SK-N-SH (cell line): ENCODE data around the gene PTX3. TPM values are rescaled to one million over a fixed set of nuclear protein-coding genes. Genes with fewer than 3 reads are reported as not detected.

ENCODE experiments used
- CTCF ChIA-PET: fragments of 300-600, 350-600 bp; formaldehyde crosslinking; extraction: SDS; loops from one replicate; lab custom pipeline; 2021; lab: Yijun Ruan, JAX
- POLR2A ChIA-PET: fragments of 350-600 bp; sonication (Branson Sonifier 250); formaldehyde crosslinking; extraction: SDS; loops from one replicate; lab custom pipeline; 2020; ENCODE audit warnings: antibody characterized with exemption, inconsistent platforms; lab: Yijun Ruan, JAX
- DNase-seq: peaks from one replicate; pipeline ENCODE4 v3.0.0; 2012
- H2AFZ ChIP-seq: fragments of 200-600 bp; sonication (generic); 2 replicates; pipeline ENCODE4 v1.8.1; 2016; ENCODE audit warnings: antibody characterized with exemption, mild to moderate bottlenecking, low read depth
- H3F3A ChIP-seq: fragments of 200-600 bp; sonication (generic); replicated peaks from 2 replicates; pipeline ENCODE3; 2016; ENCODE audit warnings: antibody characterized with exemption, mild to moderate bottlenecking; ENCODE audit not compliant: insufficient read depth
- H3K27ac ChIP-seq, 2 experiments: fragments of 200-500 bp in 1 of 2; fragments of 200-600 bp in 1 of 2; sonication (Bioruptor generic) in 1 of 2; sonication (generic), shearing (Covaris generic) in 1 of 2; 2 replicates each; pipeline versions ENCODE4 v1.5.1 to v1.6.1; 2014 to 2016; ENCODE audit warnings: low read depth in 2 of 2, inconsistent platforms in 1 of 2, low read length in 1 of 2, mild to moderate bottlenecking in 1 of 2, mixed read lengths in 1 of 2
- H3K27me3 ChIP-seq: fragments of 200-600 bp; sonication (generic), shearing (Covaris generic); 2 replicates; pipeline ENCODE4 v1.6.1; 2016; ENCODE audit warnings: mixed run types; ENCODE audit not compliant: insufficient read depth
- H3K36me3 ChIP-seq, 2 experiments: fragments of 200-500 bp in 1 of 2; fragments of 200-600 bp in 1 of 2; sonication (Bioruptor generic) in 1 of 2; sonication (generic) in 1 of 2; replicated peaks in 1 of 2; 2 replicates each; pipeline versions ENCODE3 to v1.5.1; 2014 to 2016; ENCODE audit warnings: low read length in 1 of 2, mild to moderate bottlenecking in 1 of 2; ENCODE audit not compliant: insufficient read depth in 2 of 2, control insufficient read depth in 1 of 2
- H3K4me1 ChIP-seq, 2 experiments: fragments of 200-500 bp in 1 of 2; fragments of 200-600 bp in 1 of 2; sonication (Bioruptor generic) in 1 of 2; sonication (generic), shearing (Covaris generic) in 1 of 2; 2 replicates each; pipeline versions ENCODE4 v1.5.1 to v1.6.1; 2014 to 2016; ENCODE audit warnings: low read depth in 1 of 2, low read length in 1 of 2, mixed run types in 1 of 2; ENCODE audit not compliant: insufficient read depth in 2 of 2, control insufficient read depth in 1 of 2
- H3K4me2 ChIP-seq: fragments of 200-600 bp; sonication (generic), shearing (Covaris generic); 2 replicates; pipeline ENCODE4 v1.6.1; 2017; ENCODE audit warnings: mixed run types
- H3K4me3 ChIP-seq, 2 experiments: fragments of 200-500 bp in 1 of 2; fragments of 200-600 bp in 1 of 2; sonication (Bioruptor generic) in 1 of 2; sonication (generic), shearing (Covaris generic) in 1 of 2; 2 replicates each; pipeline versions ENCODE4 v1.5.1 to v1.8.1; 2014 to 2016; ENCODE audit warnings: low read depth in 2 of 2, inconsistent platforms in 1 of 2, low read length in 1 of 2, mild to moderate bottlenecking in 1 of 2, mixed read lengths in 1 of 2, moderate library complexity in 1 of 2
- H3K79me2 ChIP-seq: fragments of 200-600 bp; sonication (generic); 2 replicates; pipeline ENCODE4 v1.8.1; 2017; ENCODE audit warnings: mild to moderate bottlenecking; ENCODE audit not compliant: insufficient read depth
- H3K9ac ChIP-seq: fragments of 200-600 bp; sonication (generic); 2 replicates; pipeline ENCODE4 v1.6.1; 2017; ENCODE audit warnings: mixed run types
- H3K9me2 ChIP-seq: fragments of 200-600 bp; sonication (generic); 2 replicates; pipeline ENCODE4 v1.6.1; 2017; ENCODE audit warnings: mixed run types
- H3K9me3 ChIP-seq: fragments of 200-600 bp; sonication (generic); 2 replicates; pipeline ENCODE4 v1.6.1; 2017; ENCODE audit warnings: mixed run types, mild to moderate bottlenecking, moderate library complexity
- H4K20me1 ChIP-seq: fragments of 200-600 bp; sonication (generic); 2 replicates; pipeline ENCODE4 v1.6.1; 2017; ENCODE audit warnings: mild to moderate bottlenecking, mixed run types; ENCODE audit not compliant: insufficient read depth
- CHD2 ChIP-seq: fragments of 150-350 bp; IDR thresholded peaks from 2 replicates; pipeline ENCODE4 v1.6.1; 2018; ENCODE audit warnings: low read length; ENCODE audit not compliant: partially characterized antibody
- EP300 ChIP-seq, 2 experiments: IDR thresholded peaks; 2 replicates each; pipeline versions ENCODE4 v1.4.0 to v1.6.1; 2012; ENCODE audit warnings: borderline replicate concordance in 1 of 2, low read depth in 1 of 2, low read length in 1 of 2
- FOXJ3 ChIP-seq: sonication (generic); formaldehyde crosslinking; IDR thresholded peaks from 2 replicates; pipeline ENCODE4 v1.5.1; 2020; ENCODE audit warnings: mild to moderate bottlenecking, missing genetic modification reagents
- FOXM1 ChIP-seq: IDR thresholded peaks from 2 replicates; pipeline ENCODE4 v1.4.0; 2012; ENCODE audit warnings: low read depth, mild to moderate bottlenecking
- MEF2A ChIP-seq: IDR thresholded peaks from 2 replicates; pipeline ENCODE4 v1.4.0; 2012; ENCODE audit warnings: low read depth, borderline replicate concordance
- NFIC ChIP-seq: IDR thresholded peaks from 2 replicates; pipeline ENCODE4 v1.4.0; 2012; ENCODE audit warnings: borderline replicate concordance
- NRF1 ChIP-seq: IDR thresholded peaks from 2 replicates; pipeline ENCODE4 v1.6.1; 2012; ENCODE audit warnings: low read depth, mild to moderate bottlenecking, low read length
- RAD21 ChIP-seq: IDR thresholded peaks from 2 replicates; pipeline ENCODE4 v1.6.1; 2012; ENCODE audit warnings: mild to moderate bottlenecking, low read length
- RCOR1 ChIP-seq: fragments of 150-350 bp; IDR thresholded peaks from 2 replicates; pipeline ENCODE4 v1.6.1; 2017; ENCODE audit warnings: antibody characterized with exemption, low read length
- RXRA ChIP-seq: IDR thresholded peaks from 2 replicates; pipeline ENCODE4 v1.4.0; 2012; ENCODE audit warnings: low read depth, mild to moderate bottlenecking, borderline replicate concordance
- SIN3A ChIP-seq: IDR thresholded peaks from 2 replicates; pipeline ENCODE4 v1.6.1; 2012; ENCODE audit warnings: low read depth, mild to moderate bottlenecking, low read length, moderate library complexity, borderline replicate concordance
- TAF1 ChIP-seq: IDR thresholded peaks from 2 replicates; pipeline ENCODE4 v1.6.1; 2012; ENCODE audit warnings: low read depth, mild to moderate bottlenecking, low read length, moderate library complexity, borderline replicate concordance
- YY1 ChIP-seq: IDR thresholded peaks from 2 replicates; pipeline ENCODE4 v1.4.0; 2012; ENCODE audit warnings: low read depth, mild to moderate bottlenecking
- ZBTB33 ChIP-seq: IDR thresholded peaks from 2 replicates; pipeline ENCODE4 v1.4.0; 2012; ENCODE audit warnings: low read depth, borderline replicate concordance
- WGBS: methylation state at CpG from one replicate; pipeline ENCODE4 v1.1.6; 2017; ENCODE audit warnings: low lambda C conversion rate; 5-methylcytosine and 5-hydroxymethylcytosine counted together
- polyA plus RNA-seq, 3 experiments: library from polyadenylated mRNA; depleted of rRNA; stranded (reverse); fragments of >200 nt; gene quantifications; 2 replicates each; pipeline ENCODE4 v1.2.3, GENCODE V29; 2012
- TF ChIP-seq, protein P1 (sequence below): IDR thresholded peaks from 2 replicates; pipeline ENCODE4 v1.6.1; 2012; ENCODE audit warnings: mild to moderate bottlenecking, low read depth, low read length, moderate library complexity

The PTX3 gene
- polyA plus RNA-seq, 1 of the 3 experiments (the other 2 are of a cell fraction) = 208 TPM

DNA sequence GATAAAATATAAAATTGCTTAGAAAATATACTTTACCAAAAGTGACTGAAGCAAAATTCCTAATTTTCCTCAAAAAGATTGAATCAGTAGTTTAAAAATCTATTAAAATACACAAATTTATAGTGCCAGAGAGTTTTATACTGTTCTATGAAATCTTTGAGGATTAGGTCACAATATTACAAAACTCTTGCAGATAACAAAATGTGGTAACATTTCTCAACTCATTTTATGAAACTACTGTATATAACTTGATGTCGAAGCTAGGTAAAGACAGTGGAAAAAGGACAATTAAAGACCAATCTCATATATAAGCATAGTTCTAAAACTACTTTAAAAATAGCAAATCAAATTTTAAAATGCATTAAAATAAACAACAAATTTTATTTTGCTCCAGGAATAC lies 50.7 kb downstream of the PTX3 start:
- Histone ChIP-seq H3K27me3 (no peaks in the 10 kb centered on the region), H2AFZ (no peak overlapping the region), H3K4me1 (peaks cover 0 to 4% of the 10 kb centered on the region in 2 experiments; a peak in 1 of 4 replicates), H3K9ac (no peak overlapping the region), H4K20me1 (no peaks in the 10 kb centered on the region), H3K36me3 (peaks cover 0 to 7% of the 10 kb centered on the region in 2 experiments), H3K4me2 (no peak overlapping the region), H3K4me3 (no peak overlapping the region), H3K79me2 (peaks cover 7% of the 10 kb centered on the region; the same call in 1 of the 2 replicates), H3K27ac (peak overlapping the region in 1 of 2 experiments; percentile 35; a peak in 1 of 4 replicates), H3F3A (peaks cover 3% of the 10 kb centered on the region), H3K9me3 (no peaks in the 10 kb centered on the region), H3K9me2 (no peaks in the 10 kb centered on the region)
- DNase-seq = no peak
- POLR2A ChIA-PET = no interaction called here
- CTCF ChIA-PET = interaction anchor here (0.7 to 1.2 kb wide), 3 partner anchors 284 to 1041 kb away, joined by 3 to 7 read pairs (median 3); no protein-coding TSS in a partner anchor
- TF ChIP-seq SIN3A (no peak), EP300 (IDR thresholded peaks at IDR 0.05; ENCODE audit: borderline replicate concordance in 1 of 2, low read depth in 1 of 2, low read length in 1 of 2) (no peak), ZBTB33 (no peak), FOXM1 (no peak), NFIC (no peak), YY1 (no peak), CHD2 (no peak), NRF1 (no peak), FOXJ3 (CRISPR knock-in tag) (no peak), RXRA (no peak), RAD21 (no peak), TAF1 (no peak), MEF2A (no peak), RCOR1 (no peak)
- TF ChIP-seq, protein P1, sequence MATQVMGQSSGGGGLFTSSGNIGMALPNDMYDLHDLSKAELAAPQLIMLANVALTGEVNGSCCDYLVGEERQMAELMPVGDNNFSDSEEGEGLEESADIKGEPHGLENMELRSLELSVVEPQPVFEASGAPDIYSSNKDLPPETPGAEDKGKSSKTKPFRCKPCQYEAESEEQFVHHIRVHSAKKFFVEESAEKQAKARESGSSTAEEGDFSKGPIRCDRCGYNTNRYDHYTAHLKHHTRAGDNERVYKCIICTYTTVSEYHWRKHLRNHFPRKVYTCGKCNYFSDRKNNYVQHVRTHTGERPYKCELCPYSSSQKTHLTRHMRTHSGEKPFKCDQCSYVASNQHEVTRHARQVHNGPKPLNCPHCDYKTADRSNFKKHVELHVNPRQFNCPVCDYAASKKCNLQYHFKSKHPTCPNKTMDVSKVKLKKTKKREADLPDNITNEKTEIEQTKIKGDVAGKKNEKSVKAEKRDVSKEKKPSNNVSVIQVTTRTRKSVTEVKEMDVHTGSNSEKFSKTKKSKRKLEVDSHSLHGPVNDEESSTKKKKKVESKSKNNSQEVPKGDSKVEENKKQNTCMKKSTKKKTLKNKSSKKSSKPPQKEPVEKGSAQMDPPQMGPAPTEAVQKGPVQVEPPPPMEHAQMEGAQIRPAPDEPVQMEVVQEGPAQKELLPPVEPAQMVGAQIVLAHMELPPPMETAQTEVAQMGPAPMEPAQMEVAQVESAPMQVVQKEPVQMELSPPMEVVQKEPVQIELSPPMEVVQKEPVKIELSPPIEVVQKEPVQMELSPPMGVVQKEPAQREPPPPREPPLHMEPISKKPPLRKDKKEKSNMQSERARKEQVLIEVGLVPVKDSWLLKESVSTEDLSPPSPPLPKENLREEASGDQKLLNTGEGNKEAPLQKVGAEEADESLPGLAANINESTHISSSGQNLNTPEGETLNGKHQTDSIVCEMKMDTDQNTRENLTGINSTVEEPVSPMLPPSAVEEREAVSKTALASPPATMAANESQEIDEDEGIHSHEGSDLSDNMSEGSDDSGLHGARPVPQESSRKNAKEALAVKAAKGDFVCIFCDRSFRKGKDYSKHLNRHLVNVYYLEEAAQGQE = no peak
- WGBS = 82% methylated on average over 1 of the region's 1 CpG
